Spleen (tissue), 7 donors: ENCODE results near the gene FBXO9.

Source experiments
- CTCF ChIP-seq, 11 experiments: fragments of 200-600 bp in 7 of 11; fragments of 450-650 bp in 4 of 11; sonication (generic) in 4 of 11; IDR thresholded peaks in 8 of 11; conservative IDR thresholded peaks in 3 of 11; 1 replicate in 7 of 11; 2 replicates in 4 of 11; pipeline versions ENCODE4 v1.4.0 to v1.8.0; 2016 to 2021; ENCODE audit warnings: antibody characterized with exemption in 11 of 11, inconsistent platforms in 4 of 11, mild to moderate bottlenecking in 1 of 11
- POLR2A ChIP-seq, 3 donors: fragments of 450-650 bp; IDR thresholded peaks; one replicate each; pipeline ENCODE4 v1.5.1; 2017; ENCODE audit warnings: antibody characterized with exemption in 3 of 3, mild to moderate bottlenecking in 1 of 3
- POLR2AphosphoS5 ChIP-seq, 3 donors: sonication (generic); formaldehyde crosslinking; IDR thresholded peaks; one replicate each; pipeline ENCODE4 v1.5.1; 2017; ENCODE audit warnings: antibody characterized with exemption in 3 of 3
- donor health status: DM: no; HTN: no; CAD: no; lungs with moderate emphysema.
- donor health status: DM: no; HTN: no; CAD: no.
- donor health status: DM: no; HTN: no; CAD: no.

GRCh38 chr6:53044572-53044971 lies 20.6 kb upstream of the FBXO9 start:
- TF ChIP-seq CTCF (IDR thresholded peaks at IDR 0.05 in 8 of 11, conservative IDR thresholded peaks at IDR 0.05 in 3 of 11) (no peak), POLR2AphosphoS5 (IDR thresholded peaks at IDR 0.05) (no peak), POLR2A (IDR thresholded peaks at IDR 0.05) (no peak)
